Liver (tissue), 9 donors: Measurements from ENCODE around the gene PARVB. TPM values are rescaled to one million over a fixed set of nuclear protein-coding genes. Genes with fewer than 3 reads are reported as not detected.
"Not testable (repeated sequence)": the region's sequence is repeated elsewhere in the genome, so short reads cannot be mapped to it uniquely, and the experiment has no call there.

Source experiments
- DNase-seq: peaks from one replicate; pipeline ENCODE4 v3.0.0-alpha.2; 2017; ENCODE audit warnings: low spot score
- H3K27ac ChIP-seq, 2 donors: one replicate each; pipeline ENCODE4 v1.7.0; 2013; ENCODE audit warnings: inconsistent platforms in 2 of 2, low read length in 2 of 2, control low read depth in 1 of 2, low read depth in 1 of 2, mild to moderate bottlenecking in 1 of 2
- H3K27me3 ChIP-seq, 4 donors: one replicate each; pipeline versions ENCODE4 v1.6.1 to v1.7.0; 2013; ENCODE audit warnings: low read length in 3 of 4, inconsistent platforms in 1 of 4, mild to moderate bottlenecking in 1 of 4, moderate library complexity in 1 of 4; ENCODE audit not compliant: control insufficient read depth in 4 of 4, insufficient read depth in 4 of 4
- H3K36me3 ChIP-seq, 4 donors: one replicate each; pipeline versions ENCODE4 v1.6.1 to v1.7.0; 2013; ENCODE audit warnings: low read length in 3 of 4, mild to moderate bottlenecking in 3 of 4, low read depth in 1 of 4, moderate library complexity in 1 of 4; ENCODE audit not compliant: control insufficient read depth in 4 of 4, insufficient read depth in 3 of 4
- H3K4me1 ChIP-seq, 4 donors: one replicate each; pipeline versions ENCODE4 v1.6.1 to v1.7.0; 2013; ENCODE audit warnings: low read length in 3 of 4, mild to moderate bottlenecking in 3 of 4, moderate library complexity in 1 of 4; ENCODE audit not compliant: control insufficient read depth in 4 of 4, insufficient read depth in 4 of 4
- H3K4me3 ChIP-seq, 3 donors: one replicate each; pipeline versions ENCODE4 v1.6.1 to v1.7.0; 2013; ENCODE audit warnings: low read length in 3 of 3, control low read depth in 1 of 3, low read depth in 1 of 3, mild to moderate bottlenecking in 1 of 3
- H3K9ac ChIP-seq, 2 donors: one replicate each; pipeline ENCODE4 v1.7.0; 2013; ENCODE audit warnings: low read length in 2 of 2, mild to moderate bottlenecking in 2 of 2, moderate library complexity in 2 of 2, control low read depth in 1 of 2, low read depth in 1 of 2
- H3K9me3 ChIP-seq, 4 donors: one replicate each; pipeline versions ENCODE4 v1.6.1 to v1.7.0; 2013; ENCODE audit warnings: low read length in 3 of 4; ENCODE audit not compliant: control insufficient read depth in 4 of 4
- EGR1 ChIP-seq, 2 donors: IDR thresholded peaks; 2 replicates each; pipeline ENCODE4 v1.6.1; 2016 to 2018; ENCODE audit warnings: antibody characterized with exemption in 2 of 2, low read depth in 2 of 2
- FOXA1 ChIP-seq: IDR thresholded peaks from 2 replicates; pipeline ENCODE4 v1.6.1; 2016; ENCODE audit warnings: antibody characterized with exemption
- FOXA2 ChIP-seq: IDR thresholded peaks from 2 replicates; pipeline ENCODE4 v1.6.1; 2016; ENCODE audit warnings: antibody characterized with exemption
- HNF4A ChIP-seq, 2 donors: conservative IDR thresholded peaks; 2 replicates each; pipeline ENCODE4 v1.6.1; 2016; ENCODE audit warnings: antibody characterized with exemption in 2 of 2, mild to moderate bottlenecking in 2 of 2
- NR2F2 ChIP-seq: IDR thresholded peaks from 2 replicates; pipeline ENCODE4 v1.6.1; 2016; ENCODE audit warnings: antibody characterized with exemption
- RXRA ChIP-seq, 2 donors: IDR thresholded peaks; 2 replicates each; pipeline ENCODE4 v1.6.1; 2017 to 2018; ENCODE audit warnings: antibody characterized with exemption in 2 of 2, mild to moderate bottlenecking in 1 of 2
- TAF1 ChIP-seq: conservative IDR thresholded peaks from 2 replicates; pipeline ENCODE4 v1.6.1; 2016; ENCODE audit warnings: antibody characterized with exemption, mild to moderate bottlenecking
- YY1 ChIP-seq: IDR thresholded peaks from 2 replicates; pipeline ENCODE4 v1.6.1; 2016; ENCODE audit warnings: antibody characterized with exemption, mild to moderate bottlenecking
- WGBS: extraction: QIAGEN DNeasy Blood & Tissue Kit; methylation state at CpG from one replicate; pipeline ENCODE4 v1.1.7; 2013; 5-methylcytosine and 5-hydroxymethylcytosine counted together
- polyA plus RNA-seq, 2 donors: library from polyadenylated mRNA; stranded (reverse) in 1 of 2; unstranded in 1 of 2; fragments of 200-250 nt in 1 of 2; fragments of >200 nt in 1 of 2; fragmentation: Nextera tagmentation in 1 of 2; extraction: Ambion mirVana in 1 of 2; gene quantifications; one replicate each; pipeline versions ENCODE4 v1.2.1 to v1.2.3, GENCODE V29; 2013 to 2015
- total RNA-seq, 2 donors: library from RNA; depleted of rRNA; stranded (reverse); fragments of >200 nt; gene quantifications; one replicate each; pipeline ENCODE4 v1.2.3, GENCODE V29; 2014
- TF ChIP-seq, protein P1 (sequence below): fragments of 150-350 bp; IDR thresholded peaks from 2 replicates; pipeline ENCODE4 v1.5.1; 2017; ENCODE audit warnings: improper control_type of control experiment, low read depth, low read length; ENCODE audit not compliant: missing input control
- TF ChIP-seq, protein P2 (sequence below): IDR thresholded peaks from 2 replicates; pipeline ENCODE4 v1.6.1; 2016; ENCODE audit warnings: antibody characterized with exemption
- TF ChIP-seq, protein P3 (sequence below): IDR thresholded peaks from 2 replicates; pipeline ENCODE4 v1.6.1; 2016; ENCODE audit warnings: antibody characterized with exemption
- donor health status: healthy.
- donor health status: healthy.
- donor health status: healthy.
- donor health status: healthy.
- donor health status: healthy.

The PARVB gene
- total and polyA plus RNA-seq, 4 donors: 3.2 to 55.5 (median 17.7) TPM

DNA sequence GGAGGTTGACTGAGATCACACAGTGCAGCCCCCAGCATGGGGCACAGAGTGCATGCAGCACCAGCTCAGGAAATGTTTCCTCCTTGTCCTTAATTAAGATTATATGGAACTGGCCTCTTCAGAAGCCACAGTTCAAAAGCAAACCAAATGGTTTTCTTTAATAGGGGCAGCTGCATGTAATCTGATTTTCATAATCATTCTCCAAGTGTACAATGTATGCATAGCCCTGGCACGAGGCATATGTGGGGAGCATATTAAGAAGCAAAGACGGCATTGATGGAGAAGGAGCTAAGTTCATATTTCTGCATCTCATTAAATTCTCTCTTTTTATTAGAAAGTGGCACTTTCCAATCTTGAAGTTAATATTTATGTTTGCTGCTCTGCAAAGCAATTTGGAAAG lies 9.9 kb upstream of the PARVB start:
- H3K4me3 ChIP-seq: no peak overlapping the region
- no peak overlapping the region for H3K27ac ChIP-seq
- TF ChIP-seq YY1: no peak
- TF ChIP-seq, protein P1, sequence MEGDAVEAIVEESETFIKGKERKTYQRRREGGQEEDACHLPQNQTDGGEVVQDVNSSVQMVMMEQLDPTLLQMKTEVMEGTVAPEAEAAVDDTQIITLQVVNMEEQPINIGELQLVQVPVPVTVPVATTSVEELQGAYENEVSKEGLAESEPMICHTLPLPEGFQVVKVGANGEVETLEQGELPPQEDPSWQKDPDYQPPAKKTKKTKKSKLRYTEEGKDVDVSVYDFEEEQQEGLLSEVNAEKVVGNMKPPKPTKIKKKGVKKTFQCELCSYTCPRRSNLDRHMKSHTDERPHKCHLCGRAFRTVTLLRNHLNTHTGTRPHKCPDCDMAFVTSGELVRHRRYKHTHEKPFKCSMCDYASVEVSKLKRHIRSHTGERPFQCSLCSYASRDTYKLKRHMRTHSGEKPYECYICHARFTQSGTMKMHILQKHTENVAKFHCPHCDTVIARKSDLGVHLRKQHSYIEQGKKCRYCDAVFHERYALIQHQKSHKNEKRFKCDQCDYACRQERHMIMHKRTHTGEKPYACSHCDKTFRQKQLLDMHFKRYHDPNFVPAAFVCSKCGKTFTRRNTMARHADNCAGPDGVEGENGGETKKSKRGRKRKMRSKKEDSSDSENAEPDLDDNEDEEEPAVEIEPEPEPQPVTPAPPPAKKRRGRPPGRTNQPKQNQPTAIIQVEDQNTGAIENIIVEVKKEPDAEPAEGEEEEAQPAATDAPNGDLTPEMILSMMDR: no peak
- TF ChIP-seq, protein P2, sequence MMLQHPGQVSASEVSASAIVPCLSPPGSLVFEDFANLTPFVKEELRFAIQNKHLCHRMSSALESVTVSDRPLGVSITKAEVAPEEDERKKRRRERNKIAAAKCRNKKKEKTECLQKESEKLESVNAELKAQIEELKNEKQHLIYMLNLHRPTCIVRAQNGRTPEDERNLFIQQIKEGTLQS: no peak
- H3K27me3 ChIP-seq: no peaks in the 10 kb centered on the region
- H3K4me1 ChIP-seq: no peaks in the 10 kb centered on the region
- WGBS: 90% methylated on average over 2 of the region's 2 CpGs
- no peak overlapping the region for H3K9ac ChIP-seq
- no peaks in the 10 kb centered on the region for H3K9me3 ChIP-seq
- no peak for DNase-seq
- no peaks in the 10 kb centered on the region for H3K36me3 ChIP-seq

DNA sequence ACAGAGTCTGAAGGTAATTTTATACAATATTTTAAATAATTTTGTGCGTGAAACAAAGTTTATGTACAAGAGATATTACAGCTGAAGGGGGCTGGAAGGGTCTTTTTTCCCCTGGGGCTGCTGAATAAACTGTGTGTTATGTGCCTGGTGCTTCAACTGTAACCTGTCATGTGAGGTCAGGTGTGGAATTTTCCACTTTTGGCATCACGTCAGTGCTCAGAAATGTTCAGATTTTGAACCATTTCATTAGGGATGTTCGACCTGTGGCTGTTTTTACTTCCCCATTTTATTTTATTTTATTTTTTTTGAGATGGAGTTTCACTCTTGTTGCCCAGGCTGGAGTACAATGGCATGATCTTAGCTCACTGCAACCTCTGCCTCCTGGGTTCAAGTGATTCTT lies 7.5 kb upstream of the PARVB start:
- 86% methylated on average over 3 of the region's 3 CpGs for WGBS

DNA sequence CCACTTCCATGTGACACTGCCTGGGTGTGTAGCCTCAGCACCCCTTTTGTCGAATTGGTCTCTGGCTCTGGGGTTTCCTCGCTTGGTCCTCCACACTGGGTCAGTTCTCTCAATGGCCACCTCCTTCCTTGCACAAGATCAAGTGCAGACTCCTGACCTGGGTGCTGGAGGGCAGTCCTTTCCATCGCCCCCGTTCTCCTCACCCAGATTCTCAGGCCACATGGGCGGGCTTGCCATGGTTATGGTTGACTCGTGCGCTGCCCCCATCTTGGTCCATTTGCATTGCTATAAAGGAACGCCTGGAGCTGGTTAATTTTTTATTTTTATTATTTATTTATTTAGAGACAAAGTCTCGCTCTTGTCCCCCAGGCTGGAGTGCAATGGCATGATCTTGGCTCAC lies 5.5 kb upstream of the PARVB start:
- no peaks in the 10 kb centered on the region for H3K27me3 ChIP-seq
- TF ChIP-seq NR2F2: no peak
- TF ChIP-seq RXRA (IDR thresholded peaks at IDR 0.05): no peak
- no peak for TF ChIP-seq TAF1
- TF ChIP-seq, protein P1: no peak
- TF ChIP-seq FOXA1: no peak
- TF ChIP-seq, protein P3, sequence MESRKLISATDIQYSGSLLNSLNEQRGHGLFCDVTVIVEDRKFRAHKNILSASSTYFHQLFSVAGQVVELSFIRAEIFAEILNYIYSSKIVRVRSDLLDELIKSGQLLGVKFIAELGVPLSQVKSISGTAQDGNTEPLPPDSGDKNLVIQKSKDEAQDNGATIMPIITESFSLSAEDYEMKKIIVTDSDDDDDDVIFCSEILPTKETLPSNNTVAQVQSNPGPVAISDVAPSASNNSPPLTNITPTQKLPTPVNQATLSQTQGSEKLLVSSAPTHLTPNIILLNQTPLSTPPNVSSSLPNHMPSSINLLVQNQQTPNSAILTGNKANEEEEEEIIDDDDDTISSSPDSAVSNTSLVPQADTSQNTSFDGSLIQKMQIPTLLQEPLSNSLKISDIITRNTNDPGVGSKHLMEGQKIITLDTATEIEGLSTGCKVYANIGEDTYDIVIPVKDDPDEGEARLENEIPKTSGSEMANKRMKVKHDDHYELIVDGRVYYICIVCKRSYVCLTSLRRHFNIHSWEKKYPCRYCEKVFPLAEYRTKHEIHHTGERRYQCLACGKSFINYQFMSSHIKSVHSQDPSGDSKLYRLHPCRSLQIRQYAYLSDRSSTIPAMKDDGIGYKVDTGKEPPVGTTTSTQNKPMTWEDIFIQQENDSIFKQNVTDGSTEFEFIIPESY: no peak
- no peak for TF ChIP-seq FOXA2
- no peak for TF ChIP-seq EGR1 (IDR thresholded peaks at IDR 0.05; ENCODE audit: low read depth in 2 of 2)
- no peak for TF ChIP-seq HNF4A (conservative IDR thresholded peaks at IDR 0.05)
- WGBS: 97% methylated on average over 9 of the region's 9 CpGs
- DNase-seq: no peak
- no peak overlapping the region for H3K9ac ChIP-seq
- no peaks in the 10 kb centered on the region for H3K36me3 ChIP-seq
- no peaks in the 10 kb centered on the region for H3K9me3 ChIP-seq
- H3K27ac ChIP-seq: no peak overlapping the region
- no peak overlapping the region for H3K4me3 ChIP-seq
- peaks cover 0 to 2% (median under 1%) of the 10 kb centered on the region in 4 donors for H3K4me1 ChIP-seq

More for the DNA sequence above, 7.5 kb upstream of the PARVB start:
- H3K4me3 ChIP-seq, DNase-seq, H3K9ac ChIP-seq, H3K9me3 ChIP-seq, H3K27ac ChIP-seq, H3K4me1 ChIP-seq, H3K36me3 ChIP-seq, H3K27me3 ChIP-seq: not testable (repeated sequence)
